PC-9 (cell line): ENCODE results near the gene LRRC56. TPM values are rescaled to one million over a fixed set of nuclear protein-coding genes. Genes with fewer than 3 reads are reported as not detected.

Experiments
- BruUV-seq: library from RNA; stranded (reverse); fragments of 400-500 nt; replicated peaks from 2 replicates; lab custom pipeline; 2021; lab: Mats Ljungman, UMichigan
- CTCF ChIA-PET: fragments of 300-600 bp; sonication (Branson Sonifier 250); formaldehyde crosslinking; loops from one replicate; lab custom pipeline; 2022; ENCODE audit warnings: antibody characterized with exemption; lab: Charles Lee
- POLR2A ChIA-PET: fragments of 300-600 bp; sonication (Branson Sonifier 250); formaldehyde crosslinking; loops from one replicate; lab custom pipeline; 2022; ENCODE audit warnings: antibody characterized with exemption; ENCODE audit not compliant: unreplicated experiment; lab: Charles Lee
- DNase-seq, 2 experiments: peaks; one replicate each; pipeline versions ENCODE4 v3.0.0 to v3.0.0-alpha.2; 2015 to 2022; ENCODE audit warnings: mixed read lengths in 1 of 2
- H2AFZ ChIP-seq: fragments of 200-600 bp; sonication (generic); 2 replicates; pipeline ENCODE4 v1.8.1; 2017; ENCODE audit warnings: antibody characterized with exemption
- H3F3A ChIP-seq: fragments of 200-600 bp; sonication (generic); 2 replicates; pipeline ENCODE4 v1.8.1; 2017; ENCODE audit warnings: antibody characterized with exemption, mild to moderate bottlenecking, low read depth; ENCODE audit not compliant: insufficient read depth
- H3K27ac ChIP-seq: fragments of 200-600 bp; sonication (generic); 2 replicates; pipeline ENCODE4 v1.6.1; 2016; ENCODE audit warnings: mixed run types
- H3K27me3 ChIP-seq: fragments of 200-600 bp; sonication (generic); 2 replicates; pipeline ENCODE4 v1.6.1; 2016; ENCODE audit warnings: low read depth, mixed run types; ENCODE audit not compliant: insufficient read depth
- H3K36me3 ChIP-seq: fragments of 200-600 bp; sonication (generic); 2 replicates; pipeline ENCODE4 v1.6.1; 2016; ENCODE audit warnings: low read depth, mixed run types
- H3K4me1 ChIP-seq: fragments of 200-600 bp; sonication (generic); replicated peaks from 2 replicates; pipeline ENCODE4 v1.6.1; 2016; ENCODE audit warnings: mixed run types; ENCODE audit not compliant: insufficient read depth
- H3K4me2 ChIP-seq: fragments of 200-600 bp; sonication (generic); 2 replicates; pipeline ENCODE4 v1.6.1; 2017; ENCODE audit warnings: mixed run types
- H3K4me3 ChIP-seq: fragments of 200-600 bp; sonication (generic); 2 replicates; pipeline ENCODE4 v1.6.1; 2016; ENCODE audit warnings: mixed run types
- H3K79me2 ChIP-seq: fragments of 200-600 bp; sonication (generic); 2 replicates; pipeline ENCODE4 v1.6.1; 2017; ENCODE audit warnings: low read depth, mixed run types
- H3K9me2 ChIP-seq: fragments of 200-600 bp; sonication (generic); 2 replicates; pipeline ENCODE4 v1.8.1; 2017; ENCODE audit warnings: mild to moderate bottlenecking; ENCODE audit not compliant: insufficient read depth
- H3K9me3 ChIP-seq: fragments of 200-600 bp; sonication (generic); 2 replicates; pipeline ENCODE4 v1.8.1; 2016; ENCODE audit warnings: low read depth; ENCODE audit not compliant: insufficient read depth
- H4K20me1 ChIP-seq: fragments of 200-600 bp; sonication (generic); 2 replicates; pipeline ENCODE4 v1.8.1; 2017; ENCODE audit not compliant: insufficient read depth
- EZH2 ChIP-seq: fragments of 200-600 bp; sonication (generic); IDR thresholded peaks from 2 replicates; pipeline ENCODE4 v1.8.0; 2017; ENCODE audit warnings: antibody characterized with exemption, low read depth
- intact Hi-C: fragments of 100-400 bp; cut with micrococcal nuclease; formaldehyde crosslinking; loops from one replicate; pipeline ENCODE4 v1.10.0; 2022; ENCODE audit not compliant: unreplicated experiment
- microRNA-seq: library from miRNA; unstranded; fragments of <30 nt; microRNA quantifications from one replicate; pipeline ENCODE4 v1.2.0, GENCODE V29; 2021; ENCODE audit warnings: borderline number of aligned reads, borderline replicate concordance
- total RNA-seq: library from RNA; stranded (reverse); gene quantifications from 2 replicates; pipeline ENCODE4 v1.2.3, GENCODE V29; 2021
- TF ChIP-seq, protein P1 (sequence below): fragments of 200-600 bp; sonication (generic); conservative IDR thresholded peaks from 2 replicates; pipeline ENCODE4 v1.6.1; 2017; ENCODE audit warnings: mixed run types, antibody characterized with exemption, mild to moderate bottlenecking, moderate library complexity

The LRRC56 gene
- total RNA-seq, 1 experiment from 2014 or later, result 5.0 TPM

- BruUV-seq, result no TSS peak
- H3K9me3 ChIP-seq, result no peaks in the 10 kb centered on the region
- ChIA-PET CTCF (no interaction called here), POLR2A (no interaction called here)
- no peaks in the 10 kb centered on the region for H3K4me1 ChIP-seq
- H3K79me2 ChIP-seq, result no peaks in the 10 kb centered on the region
- no peaks in the 10 kb centered on the region for H3K27me3 ChIP-seq
- H3F3A ChIP-seq, result no peaks in the 10 kb centered on the region
- no peak for DNase-seq
- H3K36me3 ChIP-seq, result no peaks in the 10 kb centered on the region
- no peak overlapping the region for H3K4me2 ChIP-seq
- no peak for TF ChIP-seq EZH2
- TF ChIP-seq, protein P1, sequence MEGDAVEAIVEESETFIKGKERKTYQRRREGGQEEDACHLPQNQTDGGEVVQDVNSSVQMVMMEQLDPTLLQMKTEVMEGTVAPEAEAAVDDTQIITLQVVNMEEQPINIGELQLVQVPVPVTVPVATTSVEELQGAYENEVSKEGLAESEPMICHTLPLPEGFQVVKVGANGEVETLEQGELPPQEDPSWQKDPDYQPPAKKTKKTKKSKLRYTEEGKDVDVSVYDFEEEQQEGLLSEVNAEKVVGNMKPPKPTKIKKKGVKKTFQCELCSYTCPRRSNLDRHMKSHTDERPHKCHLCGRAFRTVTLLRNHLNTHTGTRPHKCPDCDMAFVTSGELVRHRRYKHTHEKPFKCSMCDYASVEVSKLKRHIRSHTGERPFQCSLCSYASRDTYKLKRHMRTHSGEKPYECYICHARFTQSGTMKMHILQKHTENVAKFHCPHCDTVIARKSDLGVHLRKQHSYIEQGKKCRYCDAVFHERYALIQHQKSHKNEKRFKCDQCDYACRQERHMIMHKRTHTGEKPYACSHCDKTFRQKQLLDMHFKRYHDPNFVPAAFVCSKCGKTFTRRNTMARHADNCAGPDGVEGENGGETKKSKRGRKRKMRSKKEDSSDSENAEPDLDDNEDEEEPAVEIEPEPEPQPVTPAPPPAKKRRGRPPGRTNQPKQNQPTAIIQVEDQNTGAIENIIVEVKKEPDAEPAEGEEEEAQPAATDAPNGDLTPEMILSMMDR, result no peak
- intact Hi-C loops, result no loop called here
- H3K27ac ChIP-seq, result no peak overlapping the region
- H3K9me2 ChIP-seq, result no peaks in the 10 kb centered on the region
- no peak overlapping the region for H3K4me3 ChIP-seq
- no peaks in the 10 kb centered on the region; the same call in 1 of the 2 replicates for H4K20me1 ChIP-seq
- H2AFZ ChIP-seq, result no peak overlapping the region
These were observed 64.4 kb downstream of the LRRC56 start for GRCh38 chr11:601573-602245.

DNA sequence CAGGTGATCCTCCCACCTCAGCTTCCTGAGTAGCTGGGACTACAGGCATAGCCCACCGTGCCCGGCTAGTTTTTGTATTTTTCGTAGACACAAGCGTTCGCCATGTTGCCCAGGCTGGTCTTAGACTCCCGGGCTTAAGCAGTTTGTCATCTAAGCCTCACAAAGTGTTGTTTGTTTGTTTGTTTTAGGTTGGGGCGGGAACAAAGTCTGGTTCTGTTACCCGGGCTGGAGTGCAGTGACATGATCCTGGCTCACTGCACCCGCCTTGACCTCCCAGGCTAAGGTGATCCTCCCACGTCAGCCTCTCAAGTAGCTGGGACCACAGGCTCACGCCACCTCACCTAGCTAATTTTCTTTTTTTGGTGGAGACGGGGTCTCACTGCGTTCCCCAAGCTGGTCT, 65.8 kb downstream of the LRRC56 start:
- intact Hi-C loops, result no loop called here
- Histone ChIP-seq H3K4me3 (no peak overlapping the region), H2AFZ (no peak overlapping the region), H3K27ac (no peak overlapping the region), H4K20me1 (no peaks in the 10 kb centered on the region), H3F3A (no peaks in the 10 kb centered on the region), H3K27me3 (no peaks in the 10 kb centered on the region), H3K79me2 (no peaks in the 10 kb centered on the region), H3K9me2 (no peaks in the 10 kb centered on the region), H3K4me2 (no peak overlapping the region), H3K9me3 (no peaks in the 10 kb centered on the region), H3K4me1 (no peaks in the 10 kb centered on the region), H3K36me3 (no peaks in the 10 kb centered on the region)
- BruUV-seq, result no TSS peak
- ChIA-PET POLR2A (no interaction called here), CTCF (no interaction called here)
- DNase-seq, result no peak
- TF ChIP-seq, protein P1, result no peak
- no peak for TF ChIP-seq EZH2

Small RNA genes lying within 50 kb of the gene (microRNA-seq; reads per million reads assigned to microRNA genes)
- gene MIR210, result 173 reads per million, percentile 57 among the genes with 10 or more reads in this experiment

Other genes starting within 250 kb of the LRRC56 start
- 68.6 and 76.9 TPM in 2 replicates for gene PGGHG, start 248.4 kb upstream of the LRRC56 start, total RNA-seq
- not detected in 2 replicates for gene IFITM5, start 238.0 kb upstream of the LRRC56 start, total RNA-seq
- 4.2 and 4.3 TPM in 2 replicates for gene IFITM2, start 229.7 kb upstream of the LRRC56 start, total RNA-seq
- 5.1 and 9.5 TPM in 2 replicates for gene IFITM1, start 223.5 kb upstream of the LRRC56 start, total RNA-seq
- gene IFITM3, start 216.7 kb upstream of the LRRC56 start, total RNA-seq, result 136 and 176 TPM in 2 replicates
- gene B4GALNT4, start 168.0 kb upstream of the LRRC56 start, total RNA-seq, result 4.7 and 6.1 TPM in 2 replicates
- 83.7 and 109 TPM in 2 replicates for gene PKP3, start 143.3 kb upstream of the LRRC56 start, total RNA-seq
- 78.9 and 98.3 TPM in 2 replicates for gene SIGIRR, start 122.5 kb upstream of the LRRC56 start, total RNA-seq
- gene ANO9, start 95.5 kb upstream of the LRRC56 start, total RNA-seq, result 18.1 and 27.6 TPM in 2 replicates
- gene PTDSS2, start 87.2 kb upstream of the LRRC56 start, total RNA-seq, result 32.5 and 38.8 TPM in 2 replicates
- 87.8 and 104 TPM in 2 replicates for gene RNH1, start 30.3 kb upstream of the LRRC56 start, total RNA-seq
- gene HRAS, start 2.0 kb upstream of the LRRC56 start, total RNA-seq, result 47.2 and 47.5 TPM in 2 replicates
- gene LMNTD2, start 23.2 kb downstream of the LRRC56 start, total RNA-seq, result 12.8 and 16.3 TPM in 2 replicates
- 36.2 and 40.8 TPM in 2 replicates for gene RASSF7, start 23.4 kb downstream of the LRRC56 start, total RNA-seq
- gene PHRF1, start 38.9 kb downstream of the LRRC56 start, total RNA-seq, result 21.7 and 24.5 TPM in 2 replicates
- 10.7 and 13.1 TPM in 2 replicates for gene IRF7, start 78.4 kb downstream of the LRRC56 start, total RNA-seq
- gene CDHR5, start 87.4 kb downstream of the LRRC56 start, total RNA-seq, result not detected in 2 replicates
- gene SCT, start 89.7 kb downstream of the LRRC56 start, total RNA-seq, result not detected in 2 replicates
- 0.35 and 1.4 TPM in 2 replicates for gene DRD4, start 99.7 kb downstream of the LRRC56 start, total RNA-seq
- gene DEAF1, start 157.7 kb downstream of the LRRC56 start, total RNA-seq, result 36.9 and 44.4 TPM in 2 replicates
- 34.0 and 36.6 TPM in 2 replicates for gene TMEM80, start 158.3 kb downstream of the LRRC56 start, total RNA-seq
- 228 and 229 TPM in 2 replicates for gene EPS8L2, start 168.7 kb downstream of the LRRC56 start, total RNA-seq
- gene TALDO1, start 209.9 kb downstream of the LRRC56 start, total RNA-seq, result 434 and 446 TPM in 2 replicates
- gene GATD1, start 240.0 kb downstream of the LRRC56 start, total RNA-seq, result 52.7 and 61.9 TPM in 2 replicates